Measurements from ENCODE around the gene BICD2.

DNA sequence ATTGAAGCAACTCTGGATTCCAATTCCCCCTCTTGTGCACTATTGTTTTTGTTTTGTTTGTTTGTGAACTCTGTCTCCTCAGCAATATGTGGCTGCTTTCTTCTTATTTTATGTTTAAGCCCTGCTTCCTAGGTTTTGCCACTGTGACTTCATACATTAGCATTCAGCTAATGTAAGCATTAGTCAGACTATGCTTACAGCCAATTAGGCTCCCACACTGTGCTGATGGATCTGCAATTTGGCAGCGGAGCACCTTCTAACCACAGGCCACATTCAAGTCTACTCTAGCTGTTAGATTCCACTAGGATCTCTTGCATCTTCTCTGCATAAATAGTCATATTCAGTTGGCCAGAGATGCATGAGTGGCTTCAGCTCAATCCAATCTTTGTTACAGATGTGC, 9.6 kb upstream of the BICD2 start:
- TF ChIP-seq EZH2 (IDR thresholded peaks at IDR 0.05; ENCODE audit: insufficient read depth, poor library complexity, severe bottlenecking) (no peak), EZH2phosphoT487 (IDR thresholded peaks at IDR 0.05; ENCODE audit: insufficient read depth, low read depth) (no peak)
